GM18526 (cell line): Measurements from ENCODE around the gene PRG3.
A peak's percentile ranks its signal among the peaks of the same experiment; 100 is the strongest.

ENCODE experiments used
- POLR2A ChIP-seq: IDR thresholded peaks from 3 replicates; pipeline ENCODE4 v1.6.1; 2011; ENCODE audit not compliant: insufficient read length; ENCODE audit errors: extremely low read depth

The PRG3 gene

DNA sequence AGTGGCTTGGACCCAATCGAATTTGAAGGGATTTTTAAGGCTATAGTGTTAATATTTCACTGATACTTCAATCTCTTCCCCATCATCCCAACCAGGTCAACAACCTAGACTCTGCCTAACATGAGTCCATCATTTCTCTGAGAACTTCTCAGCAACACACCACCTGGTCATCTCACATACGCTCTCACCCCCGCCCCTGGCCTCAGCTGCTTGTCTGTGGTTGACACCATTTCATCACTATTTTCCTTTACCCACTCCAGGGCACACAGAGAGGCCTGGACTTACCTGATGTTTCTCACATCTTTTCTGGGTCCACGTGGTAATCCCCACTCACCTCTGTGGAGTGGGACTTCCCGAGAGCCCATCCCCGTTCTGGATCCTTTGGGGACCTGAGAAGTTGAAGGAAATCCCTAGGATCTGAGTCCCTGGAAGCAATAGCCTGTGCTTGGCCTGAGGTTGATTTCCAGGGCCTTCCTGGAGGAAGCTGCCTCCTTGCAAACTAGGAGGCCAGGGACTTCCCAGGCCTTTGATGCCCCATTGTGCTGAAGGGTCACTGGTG, 39.6 kb downstream of the PRG3 start:
- TF ChIP-seq POLR2A: no peak

DNA sequence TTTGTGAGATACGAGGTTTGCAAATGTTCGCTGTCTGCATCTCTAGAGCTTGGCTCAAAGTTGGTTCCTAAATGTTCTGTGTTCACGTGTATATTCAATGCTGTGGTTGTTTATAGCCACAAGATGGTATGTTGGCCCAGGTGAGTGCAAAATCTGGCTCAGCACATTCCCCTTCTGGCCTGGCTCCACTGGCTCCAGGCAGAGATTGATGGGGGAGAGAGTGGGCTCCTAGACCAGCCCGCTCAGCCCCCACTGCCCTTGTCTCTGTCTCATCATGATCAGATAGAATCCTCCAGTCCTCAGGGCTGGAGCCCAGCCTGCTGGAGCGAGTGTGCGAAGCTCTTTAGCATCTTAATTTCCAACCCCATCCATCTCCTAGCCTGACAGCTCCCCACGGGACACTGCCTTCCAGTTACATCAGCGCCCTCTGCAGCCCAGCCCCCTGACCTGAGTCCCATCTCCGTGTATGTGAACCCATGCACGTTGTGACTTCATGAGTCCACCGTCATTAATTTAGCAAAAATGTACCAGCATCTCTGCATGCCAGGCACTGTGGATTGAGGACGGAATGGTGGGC, 40.8 kb downstream of the PRG3 start:
- no peak for TF ChIP-seq POLR2A

DNA sequence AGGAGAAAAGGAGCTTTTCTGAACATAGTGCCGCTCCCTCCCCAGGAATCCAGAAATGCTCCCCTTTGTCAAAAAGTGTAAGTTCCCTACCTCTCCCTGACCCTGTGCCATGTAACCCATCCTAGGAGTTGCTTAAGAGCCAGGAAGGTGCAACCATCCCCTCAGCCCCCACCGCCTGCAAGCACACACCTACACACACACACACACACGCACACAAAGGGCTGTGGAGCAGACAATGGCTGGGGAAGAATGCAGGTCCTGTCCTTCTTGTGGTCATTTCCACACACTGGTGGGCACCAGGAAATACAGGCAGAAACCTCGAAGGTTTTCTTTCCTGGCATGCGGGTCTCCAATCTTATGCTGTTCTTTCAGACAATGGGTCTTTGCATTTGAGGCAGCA, 41.6 kb downstream of the PRG3 start:
- TF ChIP-seq POLR2A: no peak

DNA sequence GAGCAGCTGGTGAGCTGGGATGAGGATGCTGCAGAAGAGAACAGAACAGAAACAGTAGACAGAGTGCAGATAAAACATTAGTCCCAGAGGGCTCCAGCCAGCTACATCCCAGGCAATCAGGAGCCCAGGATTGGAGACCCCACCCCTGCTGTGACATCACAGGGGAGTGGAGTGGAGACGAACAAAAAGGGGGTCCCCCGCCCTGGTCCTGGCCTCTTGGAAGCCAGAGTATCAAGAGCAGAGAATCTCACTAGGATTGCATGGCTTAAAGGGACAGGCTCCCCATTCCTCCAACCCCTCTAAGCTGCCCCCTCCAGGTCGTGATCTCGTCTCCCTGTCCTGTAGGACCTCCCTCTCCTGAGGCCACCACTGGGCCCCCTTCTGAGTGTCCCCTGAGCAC, 42.8 kb downstream of the PRG3 start, which contains the start of gene P2RX3:
Gene P2RX3, plus strand, starts transcription at position 211 of the 400 bp plus-strand sequence. CDS start 199 bp downstream, outside the sequence.
- no peak for TF ChIP-seq POLR2A

GRCh38 chr11:57336111-57336666, 44.8 kb downstream of the PRG3 start:
- no peak for TF ChIP-seq POLR2A

GRCh38 chr11:57335343-57336110, 45.4 kb downstream of the PRG3 start, which contains the start of gene SSRP1:
Gene SSRP1, minus strand, starts transcription at chr11:57335892. Its CDS starts 771 bp downstream, at chr11:57335121.
- TF ChIP-seq POLR2A: peak; percentile 69

DNA sequence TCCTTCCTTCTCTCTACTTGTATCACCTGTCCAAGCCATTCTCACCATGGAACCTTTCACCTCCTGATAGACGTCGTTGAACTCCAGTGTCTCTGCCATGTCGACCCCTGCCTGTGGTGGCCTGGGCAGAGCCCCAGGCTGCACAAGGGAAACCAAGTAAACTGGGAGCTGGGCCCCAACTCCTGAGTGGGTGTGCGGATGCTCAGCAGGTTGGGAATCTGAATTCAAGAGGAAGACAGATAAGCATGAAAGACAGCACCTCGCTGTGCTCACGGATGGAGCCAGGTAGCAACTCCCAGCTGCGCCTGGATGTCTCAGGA, 46.0 kb downstream of the PRG3 start:
- TF ChIP-seq POLR2A: no peak

- TF ChIP-seq POLR2A: no peak
These were observed 48.1 kb downstream of the PRG3 start for GRCh38 chr11:57332694-57333440.

GRCh38 chr11:57331720-57332119, 49.2 kb downstream of the PRG3 start:
- TF ChIP-seq POLR2A: no peak

- TF ChIP-seq POLR2A: no peak
These were observed 50.9 kb downstream of the PRG3 start for GRCh38 chr11:57330029-57330428.

DNA sequence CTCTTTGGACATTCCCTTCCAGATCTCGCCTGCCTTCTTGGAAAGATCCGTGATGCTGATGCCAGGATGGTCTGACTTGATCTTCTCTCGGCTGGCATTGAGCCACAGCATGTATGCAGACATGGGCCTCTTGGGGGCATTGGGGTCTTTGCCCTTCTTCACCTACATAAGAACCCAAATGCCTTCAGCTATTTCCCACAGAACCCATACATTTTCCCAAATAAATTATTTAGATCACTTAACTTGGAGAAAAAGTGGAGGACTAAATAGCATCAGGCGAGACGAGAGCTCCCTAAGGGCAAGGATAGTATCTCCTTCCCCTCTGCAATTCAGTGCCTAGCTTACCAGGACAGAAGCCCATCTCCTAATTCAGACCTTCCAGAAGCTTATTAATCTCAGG, 53.2 kb downstream of the PRG3 start:
- TF ChIP-seq POLR2A: no peak
